Nucleus accumbens (tissue), 56 donors: ENCODE data around the gene ZP2.
"Not testable (repeated sequence)": the region's sequence is repeated elsewhere in the genome, so short reads cannot be mapped to it uniquely, and the experiment has no call there.

ENCODE experiments used
- DNase-seq, 56 donors: peaks; one replicate each; lab custom pipeline; 2025; lab: John Stamatoyannopoulos, UW

The ZP2 gene

GRCh38 chr16:21153124-21153729, 58.1 kb downstream of the ZP2 start:
- not testable (repeated sequence) for DNase-seq

DNA sequence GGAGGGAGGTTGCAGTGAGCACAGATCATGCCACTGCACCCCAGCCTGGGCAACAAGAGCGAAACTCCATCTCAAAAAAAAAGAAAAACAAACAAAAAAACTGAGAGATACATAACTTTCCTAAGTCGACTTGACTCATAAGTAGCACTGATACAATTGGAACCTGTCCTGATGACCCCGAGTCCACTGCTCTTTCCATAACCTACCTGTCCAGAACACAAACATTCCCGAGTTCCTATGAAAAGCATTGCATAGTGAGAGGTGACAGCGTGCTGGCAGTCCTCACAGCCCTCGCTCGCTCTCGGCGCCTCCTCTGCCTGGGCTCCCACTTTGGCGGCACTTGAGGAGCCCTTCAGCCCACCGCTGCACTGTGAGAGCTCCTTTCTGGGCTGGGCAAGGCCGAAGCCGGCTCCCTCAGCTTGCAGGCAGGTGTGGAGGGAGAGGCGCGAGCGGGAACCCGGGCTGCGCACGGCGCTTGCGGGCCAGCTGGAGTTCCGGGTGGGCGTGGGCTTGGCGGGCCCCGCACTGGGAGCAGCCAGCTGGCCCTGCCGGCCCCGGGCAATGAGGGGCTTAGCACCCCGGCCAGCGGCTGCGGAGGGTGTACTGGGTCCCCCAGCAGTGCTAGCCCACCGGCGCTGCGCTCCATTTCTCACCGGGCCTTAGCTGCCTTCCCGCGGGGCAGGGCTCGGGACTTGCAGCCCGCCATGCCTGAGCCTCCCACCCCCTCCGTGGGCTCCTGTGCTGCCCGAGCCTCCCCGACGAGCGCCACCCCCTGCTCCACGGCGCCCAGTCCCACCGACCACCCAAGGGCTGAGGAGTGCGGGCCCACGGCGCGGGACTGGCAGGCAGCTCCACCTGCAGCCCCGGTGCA, 59.0 kb downstream of the ZP2 start:
- not testable (repeated sequence) for DNase-seq

DNA sequence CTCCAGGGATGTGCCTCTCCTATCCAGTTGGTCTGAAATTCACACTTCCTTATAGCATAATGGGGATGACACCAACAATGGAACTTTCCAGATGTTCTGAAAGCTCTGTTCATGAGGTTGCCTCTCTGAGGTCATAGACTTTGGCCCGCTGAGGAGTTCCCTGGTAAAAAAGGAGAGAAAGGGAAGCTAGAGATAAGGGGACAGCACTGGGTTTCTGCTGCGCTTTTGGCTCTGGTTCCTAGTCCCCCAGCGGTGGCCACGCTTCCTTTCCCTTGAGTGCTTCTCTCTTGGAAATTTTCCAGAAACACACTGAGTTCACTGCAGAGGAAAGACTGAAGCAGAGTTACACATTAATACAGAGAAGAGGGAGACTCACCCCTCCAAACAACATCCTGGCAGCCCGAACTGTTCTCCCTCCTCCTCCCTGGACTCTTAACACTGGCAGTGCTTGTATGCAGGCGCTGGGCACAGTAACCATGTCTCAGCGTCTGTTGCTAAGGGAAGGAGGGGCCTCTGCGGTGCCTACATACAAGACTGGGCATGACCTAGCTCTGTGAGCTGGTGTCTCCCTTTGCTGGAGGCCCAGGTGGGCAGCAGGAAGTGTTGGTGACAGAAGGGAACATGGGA, 60.9 kb downstream of the ZP2 start, which contains the start of gene DNAH3:
Gene DNAH3, minus strand, starts transcription at position 472 of the 627 bp plus-strand sequence. CDS start 527 bp downstream, outside the sequence.
- DNase-seq, result no peak
